Adrenal gland (tissue), 12 donors: ENCODE results near the gene GYPC. TPM values are rescaled to one million over a fixed set of nuclear protein-coding genes. Genes with fewer than 3 reads are reported as not detected.

Experiments
- DNase-seq, 7 donors: peaks; one replicate each; pipeline ENCODE4 v3.0.0-alpha.2; 2019 to 2020
- H3K27ac ChIP-seq, 5 donors: fragments of 200-600 bp; sonication (generic) in 4 of 5; 1 replicate in 3 of 5; 2 replicates in 2 of 5; pipeline versions ENCODE4 v1.5.1 to v1.8.0; 2016 to 2020; ENCODE audit warnings: mild to moderate bottlenecking in 1 of 5
- H3K27me3 ChIP-seq: fragments of 200-600 bp; 2 replicates; pipeline ENCODE4 v1.8.0; 2021
- H3K36me3 ChIP-seq, 2 donors: fragments of 200-600 bp; replicated peaks in 1 of 2; 1 replicate in 1 of 2; 2 replicates in 1 of 2; pipeline versions ENCODE4 v1.5.1 to v1.8.0; 2018 to 2022
- H3K4me1 ChIP-seq, 2 donors: fragments of 200-600 bp; replicated peaks in 1 of 2; 1 replicate in 1 of 2; 2 replicates in 1 of 2; pipeline versions ENCODE4 v1.5.1 to v1.8.0; 2018 to 2021
- H3K4me3 ChIP-seq, 4 donors: fragments of 200-600 bp; sonication (generic) in 3 of 4; one replicate each; pipeline ENCODE4 v1.5.1; 2016 to 2018
- H3K9me3 ChIP-seq, 3 donors: fragments of 200-600 bp; sonication (generic) in 1 of 3; replicated peaks in 1 of 3; 1 replicate in 2 of 3; 2 replicates in 1 of 3; pipeline versions ENCODE4 v1.5.1 to v1.8.0; 2016 to 2021
- POLR2A ChIP-seq, 2 donors: fragments of 450-650 bp; IDR thresholded peaks; one replicate each; pipeline ENCODE4 v1.6.1; 2017; ENCODE audit warnings: antibody characterized with exemption in 2 of 2, mild to moderate bottlenecking in 2 of 2, moderate library complexity in 1 of 2
- WGBS, 4 donors: extraction: QIAGEN DNeasy Blood & Tissue Kit in 2 of 4; methylation state at CpG; one replicate each; pipeline versions ENCODE4 v1.1.5 to v1.1.7; 2013 to 2017; 5-methylcytosine and 5-hydroxymethylcytosine counted together
- intact Hi-C, 2 donors: fragments of 100-400 bp; cut with DNase I; formaldehyde crosslinking; loops; one replicate each; pipeline versions ENCODE4 v1.14.1 to v1.15.0; 2022 to 2023
- polyA plus RNA-seq, 3 donors: library from polyadenylated mRNA; stranded (reverse); fragments of 200-250 nt in 2 of 3; fragments of 350-450 nt in 1 of 3; fragmentation: Illumina TruSeq in 1 of 3; extraction: RNeasy Lipid Tissue Mini Kit (QIAGEN cat#74804) in 1 of 3; gene quantifications; one replicate each; pipeline ENCODE4 v1.2.3, GENCODE V29; 2013 to 2014
- total RNA-seq, 9 donors: library from RNA; depleted of rRNA in 4 of 9; stranded (reverse); fragments of >200 nt in 4 of 9; fragments of 120-200 nt in 1 of 9; fragmentation: NEBNext Ultra II Directional in 1 of 9; extraction: Animal tissue kit (Norgen Biotek cat#: 25700) in 1 of 9; gene quantifications; one replicate each; pipeline versions ENCODE4 v1.1.0 to v1.2.4, GENCODE V29; 2013 to 2023
- TF ChIP-seq, protein P1 (sequence below), 6 experiments: fragments of 450-650 bp in 4 of 6; fragments of 200-600 bp in 2 of 6; sonication (generic) in 1 of 6; IDR thresholded peaks; 1 replicate in 5 of 6; 2 replicates in 1 of 6; pipeline versions ENCODE4 v1.5.1 to v1.8.0; 2016 to 2021; ENCODE audit warnings: antibody characterized with exemption in 6 of 6, mild to moderate bottlenecking in 2 of 6, moderate library complexity in 1 of 6
- donor health status: healthy with polysubstance abuse.
- donor health status: Bipolar disorder and iron deficiency.
- donor health status: DM: yes; HTN: yes; CAD: no.
- donor health status: DM: no; HTN: no; CAD: no.
- donor health status: DM: no; HTN: no; CAD: no.
- donor health status: DM: yes; HTN: yes; CAD: no.

GYPC gene
- total and polyA plus RNA-seq, 12 donors = 84.3 to 225 (median 127) TPM

DNA sequence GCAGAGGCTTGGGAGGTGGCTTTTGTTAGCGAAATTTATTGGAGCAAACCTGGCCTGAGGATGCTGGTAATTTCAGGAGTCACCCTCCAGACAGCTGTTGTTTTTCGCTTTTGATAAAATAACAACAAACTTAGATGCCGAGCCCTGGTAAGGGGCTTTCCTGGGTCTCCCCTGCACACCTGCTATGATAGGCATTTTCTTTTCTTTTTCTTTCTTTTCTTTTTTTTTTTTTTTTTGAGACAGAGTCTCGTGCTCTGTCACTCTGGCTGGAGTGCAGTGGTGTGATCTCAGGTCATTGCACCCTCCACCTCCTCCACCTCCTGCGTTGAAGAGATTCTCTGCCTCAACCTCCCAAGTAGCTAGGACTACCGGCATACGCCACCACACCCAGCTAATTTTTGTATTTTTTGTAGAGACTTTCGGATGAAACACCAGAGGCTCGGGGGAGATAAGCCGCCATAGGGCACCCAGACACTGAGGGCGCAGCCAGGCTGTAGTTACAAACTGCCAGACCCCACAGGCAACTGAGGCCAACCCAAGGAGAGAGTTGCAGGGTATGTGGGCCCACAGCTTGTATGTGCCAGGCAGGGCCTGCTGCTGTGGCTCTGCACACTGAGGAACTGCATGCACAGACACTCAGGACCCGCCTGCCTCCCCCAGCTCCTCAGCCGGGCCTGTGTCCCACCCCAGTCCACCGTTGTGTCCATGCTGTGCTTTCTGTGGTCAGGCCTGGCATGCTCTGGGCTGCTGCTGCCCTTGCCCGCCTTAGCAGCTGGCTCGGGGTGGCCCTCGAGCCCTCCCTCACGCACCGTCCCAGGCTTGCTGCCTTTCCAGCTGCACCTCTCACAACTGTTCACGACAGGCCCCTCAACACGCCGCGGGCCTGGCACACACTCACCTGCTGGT, 3.9 kb downstream of the GYPC start:
- TF ChIP-seq, protein P1, sequence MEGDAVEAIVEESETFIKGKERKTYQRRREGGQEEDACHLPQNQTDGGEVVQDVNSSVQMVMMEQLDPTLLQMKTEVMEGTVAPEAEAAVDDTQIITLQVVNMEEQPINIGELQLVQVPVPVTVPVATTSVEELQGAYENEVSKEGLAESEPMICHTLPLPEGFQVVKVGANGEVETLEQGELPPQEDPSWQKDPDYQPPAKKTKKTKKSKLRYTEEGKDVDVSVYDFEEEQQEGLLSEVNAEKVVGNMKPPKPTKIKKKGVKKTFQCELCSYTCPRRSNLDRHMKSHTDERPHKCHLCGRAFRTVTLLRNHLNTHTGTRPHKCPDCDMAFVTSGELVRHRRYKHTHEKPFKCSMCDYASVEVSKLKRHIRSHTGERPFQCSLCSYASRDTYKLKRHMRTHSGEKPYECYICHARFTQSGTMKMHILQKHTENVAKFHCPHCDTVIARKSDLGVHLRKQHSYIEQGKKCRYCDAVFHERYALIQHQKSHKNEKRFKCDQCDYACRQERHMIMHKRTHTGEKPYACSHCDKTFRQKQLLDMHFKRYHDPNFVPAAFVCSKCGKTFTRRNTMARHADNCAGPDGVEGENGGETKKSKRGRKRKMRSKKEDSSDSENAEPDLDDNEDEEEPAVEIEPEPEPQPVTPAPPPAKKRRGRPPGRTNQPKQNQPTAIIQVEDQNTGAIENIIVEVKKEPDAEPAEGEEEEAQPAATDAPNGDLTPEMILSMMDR (IDR thresholded peaks at IDR 0.05) = no peak
- TF ChIP-seq POLR2A (IDR thresholded peaks at IDR 0.05) = no peak
- Histone ChIP-seq H3K27me3 (no peaks in the 10 kb centered on the region), H3K27ac (peak overlapping the region; percentile 6 to 98 (median 97)), H3K9me3 (no peaks in the 10 kb centered on the region), H3K36me3 (peaks cover 0 to 4% of the 10 kb centered on the region in 2 donors), H3K4me1 (peaks cover 83 to 88% of the 10 kb centered on the region in 2 donors), H3K4me3 (peak overlapping the region in 1 of 4 donors; percentile 33)
- intact Hi-C loops = no loop called here
- no peak for DNase-seq
- WGBS, 4 donors = 89 to 91% (median 90%) methylated on average over 20 to 23 of the region's 23 CpGs

DNA sequence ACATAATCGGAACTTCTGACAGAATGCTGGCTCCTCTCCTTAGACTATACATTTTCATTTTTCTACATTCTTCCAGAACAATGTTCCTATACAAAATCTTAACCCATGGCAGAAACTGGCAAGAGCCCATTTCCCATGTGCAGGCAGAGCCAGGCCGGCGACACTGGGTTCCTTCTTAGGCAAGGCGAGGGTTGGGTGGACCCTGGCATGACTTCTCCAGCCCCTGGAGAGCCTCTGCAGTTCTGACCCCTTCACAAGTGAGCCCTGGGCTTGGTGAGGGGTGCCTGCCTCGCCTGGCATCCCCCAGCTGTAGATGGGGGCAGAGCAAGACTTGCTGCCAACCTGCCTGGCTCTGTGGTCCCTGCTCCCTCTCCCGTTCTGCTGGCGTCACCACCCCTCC, 5.0 kb downstream of the GYPC start:
- Histone ChIP-seq H3K27me3 (no peaks in the 10 kb centered on the region), H3K9me3 (no peaks in the 10 kb centered on the region), H3K4me3 (no peak overlapping the region), H3K36me3 (peaks cover 0 to 4% of the 10 kb centered on the region in 2 donors), H3K27ac (peak overlapping the region in 3 of 5 donors; percentile 97 to 98 (median 97)), H3K4me1 (peaks cover 84 to 92% of the 10 kb centered on the region in 2 donors)
- TF ChIP-seq, protein P1 (IDR thresholded peaks at IDR 0.05) = no peak
- no peak for TF ChIP-seq POLR2A (IDR thresholded peaks at IDR 0.05)
- WGBS, 4 donors = 78 to 93% (median 84%) methylated on average over 6 to 7 of the region's 7 CpGs
- intact Hi-C loops = no loop called here
- DNase-seq = no peak

DNA sequence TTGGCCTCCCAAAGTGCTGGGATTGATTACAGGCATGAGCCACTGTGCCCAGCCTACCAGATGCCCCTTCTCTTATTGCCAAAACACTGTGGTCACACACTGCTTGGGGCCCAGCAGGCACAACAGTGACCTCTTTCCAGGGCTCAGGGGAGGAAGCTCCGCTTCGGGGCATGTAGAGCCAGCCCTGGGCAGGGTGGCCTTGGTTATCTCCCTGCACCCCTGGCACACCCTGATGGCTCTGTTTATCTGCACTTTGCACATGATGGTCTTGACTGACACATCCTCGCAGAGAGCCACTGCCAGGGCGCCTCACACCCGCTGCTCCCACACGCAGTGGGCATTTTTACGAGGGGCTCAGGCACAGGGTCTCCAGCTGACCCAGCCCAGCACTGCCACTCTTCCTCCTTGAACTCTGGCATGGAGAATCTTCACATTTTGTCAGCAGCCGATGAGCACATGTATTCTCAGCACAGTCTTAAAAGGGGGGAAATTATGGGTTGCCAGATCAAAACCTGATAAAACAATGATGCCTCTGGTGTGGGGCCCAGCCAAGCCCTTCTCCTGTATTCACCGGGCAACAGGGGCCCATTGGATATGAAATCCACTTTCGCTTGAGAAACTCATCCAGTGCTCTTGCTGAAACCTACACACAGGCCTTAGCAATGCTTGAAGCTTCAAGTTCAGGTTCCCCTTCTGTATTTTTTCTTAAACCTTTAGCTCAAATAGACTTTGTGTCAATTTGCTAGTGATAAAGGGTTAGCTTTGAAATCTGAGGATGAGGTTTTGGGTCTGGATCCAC, 5.9 kb downstream of the GYPC start:
- TF ChIP-seq, protein P1 (IDR thresholded peaks at IDR 0.05) = no peak
- no peak for TF ChIP-seq POLR2A (IDR thresholded peaks at IDR 0.05)
- Histone ChIP-seq H3K36me3 (peaks cover 0 to 4% of the 10 kb centered on the region in 2 donors), H3K4me3 (no peak overlapping the region), H3K27me3 (no peaks in the 10 kb centered on the region), H3K4me1 (peaks cover 89 to 93% of the 10 kb centered on the region in 2 donors), H3K9me3 (no peaks in the 10 kb centered on the region), H3K27ac (peak overlapping the region in 3 of 5 donors; percentile 36 to 76 (median 41))
- WGBS, 4 donors = 62 to 74% (median 64%) methylated on average over 6 to 10 of the region's 10 CpGs
- DNase-seq = peak in 4 of 7 donors; percentile 24 to 67 (median 40)
- intact Hi-C loops = no loop called here

DNA sequence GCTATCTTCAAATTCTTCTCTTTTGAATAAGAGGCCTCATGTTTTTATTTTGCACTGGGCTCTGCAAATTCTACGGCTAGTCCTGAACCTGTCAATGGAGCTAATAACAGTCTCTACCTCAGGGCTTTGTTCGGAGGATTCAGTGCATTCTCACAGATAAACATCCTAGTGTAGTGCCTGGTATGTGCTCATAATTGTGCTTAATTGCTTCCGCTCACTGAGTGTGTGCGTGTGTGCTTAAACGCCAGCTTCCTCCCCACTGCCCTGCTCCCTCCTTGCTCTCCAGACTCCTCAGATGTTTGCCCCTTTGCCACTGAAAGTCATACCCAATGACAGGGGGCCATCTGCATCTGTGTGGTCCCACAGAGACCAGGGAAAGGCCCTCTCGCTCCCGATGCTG, 6.7 kb downstream of the GYPC start:
- 61 to 80% (median 68%) methylated on average over 7 of the region's 7 CpGs for WGBS, 4 donors
- H3K27me3 ChIP-seq = no peaks in the 10 kb centered on the region
- DNase-seq = no peak
- no peak overlapping the region for H3K4me3 ChIP-seq
- peaks cover 0 to 4% of the 10 kb centered on the region in 2 donors for H3K36me3 ChIP-seq
- H3K27ac ChIP-seq = peak overlapping the region in 2 of 5 donors; percentile 41 to 76
- TF ChIP-seq POLR2A (IDR thresholded peaks at IDR 0.05) = no peak
- TF ChIP-seq, protein P1 (IDR thresholded peaks at IDR 0.05) = no peak
- no peaks in the 10 kb centered on the region for H3K9me3 ChIP-seq
- intact Hi-C loops = no loop called here
- peaks cover 84 to 86% of the 10 kb centered on the region in 2 donors for H3K4me1 ChIP-seq
